Measurements from ENCODE around the gene ATG5.

Gene ATG5

DNA sequence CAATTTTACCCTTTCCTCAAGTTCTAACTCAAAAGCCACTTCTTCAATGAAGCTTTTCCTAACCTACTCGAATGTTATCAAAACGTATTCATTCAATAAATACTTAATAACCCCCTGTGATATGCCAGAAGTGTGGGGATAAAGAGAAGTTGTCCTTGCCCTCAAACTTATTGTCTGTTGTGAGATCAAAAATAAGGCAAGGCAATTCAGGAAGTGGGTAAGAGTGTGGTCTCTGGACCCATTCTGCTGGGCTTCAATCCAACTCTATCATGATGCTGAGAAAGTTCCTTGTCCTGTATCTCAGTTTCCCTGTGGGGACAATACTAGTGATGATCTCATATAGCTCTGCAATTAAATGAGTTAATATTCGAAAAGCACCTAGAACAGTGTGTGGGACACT lies 146.7 kb downstream of the ATG5 start:
- DNase-seq (ENCODE audit: low spot score), result no peak

DNA sequence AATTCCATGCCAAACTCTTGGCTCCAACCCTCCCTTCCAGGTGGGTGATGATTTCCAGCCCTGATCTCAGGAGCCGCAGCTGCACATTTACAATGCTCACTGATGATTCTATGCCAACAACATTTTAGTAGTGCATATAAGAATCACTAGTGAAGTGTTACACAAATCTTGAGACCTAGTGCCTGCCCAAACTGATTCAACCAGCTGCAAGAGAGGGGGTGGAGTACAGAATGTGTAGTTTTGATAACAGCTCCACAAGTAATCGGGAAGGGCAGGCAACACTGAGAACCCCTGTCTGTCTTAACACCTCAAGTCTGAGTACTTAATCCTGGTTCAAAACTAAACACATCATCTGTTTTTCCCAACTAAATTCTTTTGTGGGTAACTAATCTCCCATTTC lies 147.8 kb downstream of the ATG5 start:
- no peak for DNase-seq (ENCODE audit: low spot score)

- DNase-seq (ENCODE audit: low spot score), result no peak
These were observed 152.3 kb downstream of the ATG5 start for GRCh38 chr6:106173124-106173879.

DNA sequence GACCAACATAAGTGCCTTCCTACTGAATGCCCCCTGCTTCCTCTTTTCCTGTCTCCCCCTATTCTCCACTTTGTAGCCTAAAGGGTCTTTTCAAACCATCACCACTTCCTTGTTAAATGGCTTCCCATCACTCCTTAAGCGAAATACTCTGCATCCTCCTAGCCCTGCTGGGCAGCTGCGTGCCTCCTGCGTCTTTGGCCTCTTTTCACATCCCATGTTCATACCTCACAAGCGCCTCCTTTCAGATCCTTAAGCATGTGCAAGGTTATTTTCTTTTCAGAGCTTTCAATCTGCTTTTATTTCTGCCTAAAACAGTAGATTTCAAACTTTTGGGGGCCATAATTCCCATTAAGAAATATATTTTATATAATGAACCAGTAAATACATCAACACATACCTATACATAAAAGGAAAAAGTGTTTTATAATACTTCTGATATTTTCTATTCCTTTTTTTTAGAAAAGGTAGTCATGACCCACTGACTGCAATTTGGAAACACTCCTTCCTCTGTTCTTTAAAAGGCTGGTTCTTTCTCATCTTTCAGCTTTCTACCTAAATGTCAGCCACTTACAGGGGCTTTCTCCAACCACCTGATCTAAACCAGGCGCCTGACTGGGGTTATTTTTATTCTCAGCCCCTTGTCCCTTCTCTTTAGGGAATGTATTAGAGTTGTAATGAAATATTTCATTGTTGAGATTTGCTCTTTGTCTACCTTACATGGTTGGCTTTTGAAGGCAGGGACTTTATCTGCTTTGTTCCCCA lies 155.3 kb downstream of the ATG5 start:
- no peak for DNase-seq (ENCODE audit: low spot score)

- no peak for DNase-seq (ENCODE audit: low spot score)
These were observed 156.0 kb downstream of the ATG5 start for GRCh38 chr6:106169517-106169916.

DNA sequence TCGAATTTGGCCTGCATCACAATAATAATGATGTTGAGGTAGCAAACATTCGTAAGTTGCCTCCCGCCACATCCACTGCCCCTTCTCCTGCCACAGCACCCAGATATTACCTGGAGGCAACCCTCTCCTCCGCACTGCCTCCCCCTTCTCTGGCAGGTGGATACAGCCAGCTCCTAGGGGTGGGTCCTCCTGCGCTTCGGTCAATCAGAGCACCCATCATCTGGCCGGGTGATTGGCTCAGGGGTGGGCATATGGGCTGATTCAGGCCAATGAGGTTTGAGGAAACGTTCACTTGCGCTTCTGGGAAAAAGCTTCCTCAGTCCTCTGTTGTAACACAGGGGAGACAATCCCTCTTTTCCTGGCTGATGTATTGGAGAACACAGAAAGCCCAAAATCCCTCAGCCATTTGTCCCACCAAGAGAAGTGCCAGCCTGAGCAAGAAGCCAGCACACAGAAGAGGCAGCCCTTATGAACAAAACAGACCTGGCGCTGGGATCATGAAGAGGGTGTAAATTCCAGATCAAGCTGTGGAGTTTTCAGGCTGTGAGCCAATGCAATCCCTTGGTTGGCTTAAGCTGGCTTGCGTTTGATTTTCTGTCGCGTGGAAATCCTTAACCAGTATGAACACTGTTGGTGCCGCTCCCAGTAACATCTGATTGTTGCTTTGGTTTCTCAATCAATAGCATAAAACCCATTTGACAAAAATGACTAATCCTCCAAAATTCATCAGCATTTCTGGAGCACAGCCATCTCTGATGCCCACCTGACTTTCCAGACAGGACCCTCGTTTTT lies 157.3 kb downstream of the ATG5 start:
- no peak for DNase-seq (ENCODE audit: low spot score)

GRCh38 chr6:106167096-106167814 lies 158.3 kb downstream of the ATG5 start:
- DNase-seq (ENCODE audit: low spot score), result no peak

- no peak for DNase-seq (ENCODE audit: low spot score)
These were observed 159.6 kb downstream of the ATG5 start for GRCh38 chr6:106165885-106166485.

- DNase-seq (ENCODE audit: low spot score), result peak; percentile 35
These were observed 161.3 kb downstream of the ATG5 start for GRCh38 chr6:106163966-106164877.

DNA sequence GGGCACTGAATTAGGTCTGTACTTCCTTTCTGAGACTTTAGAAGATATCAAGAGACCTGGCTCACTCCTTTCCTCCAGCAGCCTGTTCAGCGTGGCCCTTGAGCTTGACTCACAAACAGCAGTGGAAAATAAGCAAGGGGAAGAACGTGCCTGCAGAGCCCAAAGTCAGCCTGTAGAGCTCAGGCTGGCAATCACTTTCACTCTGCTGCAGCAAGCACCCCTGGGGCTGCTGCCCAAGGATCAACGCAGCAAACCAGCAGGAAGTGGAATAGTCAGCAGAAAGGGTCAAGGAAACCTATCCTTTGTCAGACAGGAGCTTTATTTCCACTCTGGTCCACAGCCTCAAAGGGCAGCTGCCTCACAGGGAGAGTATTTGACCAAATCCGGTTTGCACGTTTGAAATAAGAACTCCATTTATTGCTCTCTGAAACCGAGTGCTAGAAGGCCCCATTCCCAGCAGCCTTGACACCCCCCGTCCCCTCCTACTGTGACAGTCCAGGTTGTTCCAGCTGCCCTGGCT lies 162.1 kb downstream of the ATG5 start:
- peak; percentile 63 for DNase-seq (ENCODE audit: low spot score)

- no peak for DNase-seq (ENCODE audit: low spot score)
These were observed 162.6 kb downstream of the ATG5 start for GRCh38 chr6:106162921-106163320.

DNA sequence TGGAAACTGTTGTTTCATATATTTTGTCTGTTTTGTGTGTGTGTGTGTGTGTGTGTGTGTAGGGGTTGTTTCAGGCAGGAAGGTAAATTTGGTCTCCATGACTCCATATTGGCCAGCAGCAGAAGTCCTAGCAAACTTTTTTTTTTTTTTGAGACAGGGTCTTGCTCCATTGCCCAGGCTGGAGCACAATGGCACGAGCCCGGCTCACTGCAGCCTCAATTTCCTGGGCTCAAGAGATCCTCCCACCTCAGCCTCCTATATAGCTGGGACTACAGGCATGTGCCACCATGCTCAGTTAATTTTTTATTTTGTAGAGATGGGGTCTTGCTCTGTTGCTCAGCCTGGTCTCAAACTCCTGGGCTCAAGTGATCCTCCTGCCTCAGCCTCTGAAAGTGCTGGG lies 163.7 kb downstream of the ATG5 start:
- no peak for DNase-seq (ENCODE audit: low spot score)

- no peak for DNase-seq (ENCODE audit: low spot score)
These were observed 164.2 kb downstream of the ATG5 start for GRCh38 chr6:106161311-106161874.

DNA sequence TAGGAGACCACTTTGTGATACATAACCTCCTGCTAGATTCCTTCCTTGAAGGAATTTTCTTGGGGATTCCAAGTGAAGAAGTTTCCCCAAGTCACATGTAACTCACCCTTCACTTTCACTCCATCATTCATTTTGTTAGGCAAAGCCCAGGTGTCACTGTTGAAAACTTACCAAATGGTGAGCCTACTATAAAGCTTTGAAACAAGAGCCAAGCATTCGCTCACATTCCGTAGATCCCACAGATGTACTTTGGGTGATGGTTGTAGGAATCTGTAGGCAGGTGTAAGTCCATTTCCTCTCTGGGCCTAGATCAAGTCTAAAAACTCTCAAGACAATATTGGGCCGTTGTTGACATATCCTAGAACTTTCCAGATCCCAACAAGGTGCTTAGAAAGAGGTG lies 165.4 kb downstream of the ATG5 start:
- no peak for DNase-seq (ENCODE audit: low spot score)

GRCh38 chr6:106159531-106159940 lies 166.0 kb downstream of the ATG5 start:
- DNase-seq (ENCODE audit: low spot score), result peak; percentile 89

GRCh38 chr6:106158816-106159215 lies 166.7 kb downstream of the ATG5 start:
- DNase-seq (ENCODE audit: low spot score), result no peak

GRCh38 chr6:106156863-106157262 lies 168.7 kb downstream of the ATG5 start:
- DNase-seq (ENCODE audit: low spot score), result no peak

DNA sequence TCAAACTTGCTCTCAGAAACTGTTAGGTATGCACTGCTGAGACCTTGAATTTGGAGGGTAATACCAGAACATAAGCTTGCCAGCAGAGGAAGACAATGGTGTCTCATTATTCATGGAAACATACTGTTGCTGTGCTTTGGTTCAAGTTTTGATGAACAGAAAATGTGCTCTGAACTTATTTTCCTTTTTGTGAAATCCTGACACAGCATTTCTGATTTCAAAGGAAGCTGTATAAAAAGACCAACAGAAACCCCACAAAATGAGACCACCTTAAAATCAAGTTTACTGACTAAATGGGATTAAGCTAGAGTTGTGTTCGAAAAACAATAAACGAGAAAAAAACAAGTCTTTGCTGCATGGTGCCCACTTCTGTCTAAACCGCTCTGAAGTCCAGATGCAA lies 169.1 kb downstream of the ATG5 start:
- DNase-seq (ENCODE audit: low spot score), result no peak

DNA sequence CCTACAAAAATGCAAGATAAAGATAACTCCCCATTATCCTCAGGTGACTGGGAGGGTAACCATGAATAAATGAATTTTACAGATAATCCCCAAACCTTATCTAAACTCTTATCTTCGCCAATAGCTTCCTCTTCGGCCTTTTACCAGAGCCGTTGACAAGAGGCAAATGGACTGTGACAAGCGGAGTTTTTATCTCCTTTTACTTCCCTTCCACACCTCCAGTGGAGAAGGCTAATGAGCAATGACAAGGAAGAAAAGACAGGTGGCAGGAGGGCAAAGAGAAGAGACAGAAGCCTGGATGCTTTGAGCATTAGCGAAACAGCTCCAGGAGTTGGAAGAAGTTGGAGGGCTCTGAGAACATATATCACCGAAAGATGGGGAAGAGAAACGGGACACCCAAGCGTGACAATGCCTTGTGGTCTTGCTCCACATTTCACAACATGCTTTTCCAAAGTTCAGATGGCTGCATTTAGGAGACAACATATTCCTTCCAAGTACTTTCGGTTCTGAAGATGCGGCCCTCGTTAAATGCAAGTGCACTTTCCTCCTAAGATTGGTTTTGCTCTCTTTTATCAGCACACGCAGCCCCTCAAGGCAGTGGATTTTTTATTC lies 170.2 kb downstream of the ATG5 start:
- no peak for DNase-seq (ENCODE audit: low spot score)

DNA sequence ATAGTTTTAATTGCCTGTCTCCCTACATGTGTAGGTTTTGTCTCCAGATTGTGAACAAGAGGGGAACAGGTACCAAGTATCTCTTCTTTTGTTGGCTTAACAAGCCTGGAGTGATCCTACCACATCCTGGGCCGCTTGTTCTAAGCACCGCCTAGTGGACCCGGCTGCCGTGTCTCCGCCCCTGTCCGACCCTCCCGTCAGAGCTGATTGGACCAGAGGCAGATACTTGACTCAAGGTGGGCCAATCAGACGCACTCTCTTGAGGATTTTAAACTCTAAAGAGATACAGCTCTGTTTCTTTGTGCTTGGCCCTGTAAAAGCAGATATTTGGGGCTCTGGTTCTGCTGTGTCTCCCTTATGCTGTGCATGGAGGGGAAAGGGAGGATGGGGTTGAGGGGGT lies 171.2 kb downstream of the ATG5 start:
- no peak for DNase-seq (ENCODE audit: low spot score)
